NCI-H748 treated with DMSO at 0.1 percent for 48 hours (cell line): ENCODE data around the gene CKM.
"Not testable (repeated sequence)": the region's sequence is repeated elsewhere in the genome, so short reads cannot be mapped to it uniquely, and the experiment has no call there.

ENCODE experiments used
- DNase-seq: peaks from one replicate; lab custom pipeline; 2025; lab: John Stamatoyannopoulos, UW

CKM gene

DNA sequence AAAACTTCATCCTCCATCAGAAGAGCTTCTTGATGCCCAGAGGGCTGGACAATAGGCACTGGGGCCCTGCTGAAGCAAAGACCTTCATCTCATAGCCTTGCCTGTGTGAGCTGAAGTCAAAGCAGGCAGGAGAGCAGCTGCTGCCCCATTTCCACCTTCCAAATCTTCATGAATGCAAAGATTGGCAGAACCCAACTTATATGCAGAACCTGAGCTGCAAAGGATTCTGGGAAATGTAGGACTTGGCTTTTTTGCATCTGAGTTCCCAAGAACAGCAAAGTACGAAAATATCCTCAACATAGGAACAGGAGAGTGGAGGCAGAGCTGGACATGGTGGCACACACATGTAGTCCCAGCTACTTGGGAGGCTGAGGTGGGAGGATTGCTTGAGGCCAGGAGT is 30.8 kb downstream of the CKM start:
- no peak for DNase-seq

DNA sequence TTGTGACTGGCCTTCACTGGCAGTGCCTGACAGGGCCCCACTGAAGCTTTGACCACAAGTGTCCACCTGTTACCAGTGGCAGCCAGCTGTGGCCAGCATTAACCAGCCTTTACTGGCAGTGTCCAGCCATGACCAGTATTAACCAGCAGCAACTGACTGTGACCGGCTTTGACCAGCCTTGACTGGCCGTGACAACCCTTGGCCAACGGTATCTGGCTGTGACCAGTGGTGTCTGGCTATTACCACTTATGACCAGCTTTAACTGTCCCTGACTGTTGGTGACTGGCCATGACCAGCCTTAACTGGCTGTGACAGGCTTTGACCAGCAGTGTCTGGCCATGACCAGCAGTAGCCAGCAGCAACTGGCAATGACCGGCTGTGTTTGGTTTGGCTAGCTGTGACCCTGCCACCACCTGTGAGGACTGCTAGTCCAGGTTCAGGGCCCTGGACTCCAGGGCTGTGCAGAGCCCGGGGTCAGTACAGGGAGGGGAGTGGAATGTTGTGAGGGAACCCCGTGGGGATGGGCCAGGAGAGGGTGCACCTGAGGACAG is 32.2 kb downstream of the CKM start:
- no peak for DNase-seq

DNA sequence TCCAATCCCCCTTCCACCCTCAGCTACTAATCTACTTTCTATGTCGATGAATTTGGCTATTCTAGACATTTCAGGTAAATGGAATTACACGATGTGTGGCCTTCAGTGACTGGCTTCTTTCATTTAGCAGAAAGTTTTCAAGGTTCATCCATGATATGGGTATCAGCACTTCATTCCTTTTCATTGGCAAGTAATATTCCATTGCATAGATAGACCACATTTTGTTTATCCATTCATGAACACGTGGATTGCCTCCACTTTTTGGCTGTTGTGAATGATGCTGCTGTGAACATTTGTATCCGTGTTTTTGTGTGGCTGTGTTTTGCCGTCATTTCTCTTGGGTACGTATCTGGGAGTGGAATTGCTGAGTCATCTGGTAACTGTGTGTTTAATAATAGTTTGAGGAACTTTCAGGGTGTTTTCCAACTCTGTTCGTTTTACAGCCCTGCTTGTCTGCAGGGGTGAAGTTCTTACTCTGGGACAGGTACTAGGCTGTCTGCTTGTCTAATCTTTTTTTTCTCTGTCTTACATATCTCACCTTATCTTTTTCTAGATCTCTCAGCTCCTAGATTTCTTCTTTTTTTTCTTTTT is 39.1 kb downstream of the CKM start:
- DNase-seq, result no peak

DNA sequence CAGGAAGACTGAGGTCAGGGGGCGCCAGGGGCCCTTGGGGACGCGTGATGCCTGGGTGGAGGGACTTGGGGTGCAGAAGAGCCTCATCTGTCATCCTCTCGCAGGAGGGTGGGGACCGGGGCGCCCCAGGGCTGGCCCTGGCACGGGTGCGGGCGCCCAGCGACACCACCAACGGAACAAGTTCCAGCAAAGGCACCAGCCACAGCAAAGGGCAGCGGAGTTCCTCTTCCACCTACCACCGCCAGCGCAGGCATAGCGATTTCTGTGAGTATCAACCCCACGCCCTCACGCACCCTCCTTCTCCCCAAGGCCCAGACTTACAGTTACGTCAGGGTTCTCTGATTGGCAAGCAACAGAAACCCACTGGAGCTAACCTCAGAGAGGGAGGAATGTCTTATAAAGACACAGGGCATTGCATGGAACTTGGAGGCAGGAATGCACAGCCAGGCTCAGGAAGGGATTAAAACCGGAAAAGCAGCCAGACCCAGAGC is 42.2 kb downstream of the CKM start:
- no peak for DNase-seq

DNA sequence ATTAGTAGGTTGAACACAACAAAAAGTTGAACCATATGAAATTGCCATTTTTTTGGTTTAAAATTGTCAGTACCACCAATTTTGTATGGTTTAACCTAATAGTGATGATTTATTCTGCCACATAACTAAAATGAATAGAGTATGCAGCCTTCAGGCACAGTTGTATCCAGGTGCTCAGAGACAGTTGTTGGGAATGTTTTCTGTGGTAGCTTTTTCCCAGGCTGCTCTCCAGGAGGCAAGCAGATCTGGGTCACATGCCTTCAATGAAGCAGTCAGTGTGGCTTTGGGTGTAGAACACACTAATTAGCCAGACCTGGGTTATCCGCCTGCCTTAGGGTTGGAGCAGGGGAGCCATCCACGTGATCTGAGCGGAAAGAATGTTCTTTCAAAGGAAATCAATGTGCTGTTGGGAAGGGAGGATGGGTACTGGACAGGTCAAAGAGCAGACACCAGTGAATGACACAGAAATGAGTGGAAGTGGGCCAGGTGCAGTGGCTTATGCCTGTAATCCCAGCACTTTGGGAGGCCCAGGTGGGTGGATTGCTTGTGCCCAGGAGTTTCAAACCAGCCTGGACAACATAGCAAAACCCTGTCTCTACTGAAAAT is 43.0 kb downstream of the CKM start:
- no peak for DNase-seq

DNA sequence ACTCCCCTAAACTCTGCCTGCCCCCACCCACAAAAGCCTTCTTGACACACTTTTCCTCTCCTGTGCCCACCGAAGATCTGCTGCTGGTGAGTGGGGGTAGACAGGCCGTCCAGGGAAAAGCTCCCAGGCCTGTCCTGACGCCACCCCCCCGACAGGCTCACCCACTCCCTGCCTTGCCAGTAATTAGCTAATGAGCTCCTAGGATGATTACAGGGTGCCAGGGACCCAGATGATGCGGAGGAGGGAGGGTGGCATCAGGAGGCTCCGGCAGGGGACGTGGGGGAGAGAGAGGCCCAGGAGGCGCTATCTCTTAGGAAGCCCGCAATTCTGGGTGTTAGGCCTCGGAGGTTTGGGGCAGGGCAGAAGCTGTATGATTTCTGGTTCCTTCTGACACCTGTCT is 44.6 kb downstream of the CKM start:
- DNase-seq, result no peak

DNA sequence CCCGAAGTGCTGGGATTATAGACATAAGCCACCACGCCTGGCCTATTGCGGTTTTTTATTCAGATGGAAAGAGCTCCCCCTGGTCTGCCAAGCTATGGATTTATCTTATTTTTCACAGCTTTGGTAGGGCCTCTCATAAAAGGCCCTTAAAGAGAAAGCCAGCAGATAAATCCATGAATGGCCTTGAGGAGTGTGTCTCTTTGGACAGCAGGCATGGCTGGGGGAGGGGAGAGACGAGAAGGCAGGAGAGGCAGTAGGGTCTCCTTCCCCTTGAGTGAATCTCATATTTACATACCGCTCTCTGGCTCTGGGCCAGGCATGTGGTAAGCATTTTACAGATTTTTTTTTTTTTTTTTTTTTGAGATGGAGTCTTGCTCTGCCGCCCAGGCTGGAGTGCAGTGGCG is 46.4 kb downstream of the CKM start:
- no peak for DNase-seq

DNA sequence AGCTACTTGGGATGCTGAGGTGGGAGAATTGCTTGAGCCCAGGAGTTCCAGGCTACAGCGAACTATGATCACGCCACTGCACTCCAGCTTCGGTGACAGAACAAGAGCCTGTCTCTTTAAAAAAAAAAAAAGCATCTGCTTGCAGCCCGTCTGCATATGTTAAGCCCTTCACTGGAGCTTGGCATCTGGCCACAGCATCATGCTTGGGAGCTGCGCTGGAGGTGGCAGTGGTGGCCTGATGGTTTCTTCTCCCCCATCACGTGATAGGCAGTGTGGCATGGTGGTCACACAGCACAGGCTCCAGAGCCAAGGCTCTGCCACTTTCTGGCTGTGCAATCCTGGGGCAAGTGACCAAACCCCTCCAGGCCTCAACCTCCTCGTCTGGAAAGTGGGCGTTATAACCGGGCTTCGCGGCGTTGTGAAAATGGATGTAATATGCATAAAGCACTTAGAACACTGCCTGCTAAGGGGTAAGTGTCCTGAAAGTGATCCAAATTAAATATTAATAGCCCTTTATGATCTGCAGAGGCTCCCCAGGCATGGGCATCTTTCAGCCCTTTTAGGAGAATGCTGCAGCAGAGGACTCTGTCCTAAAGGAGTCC is 47.2 kb downstream of the CKM start:
- DNase-seq, result no peak

DNA sequence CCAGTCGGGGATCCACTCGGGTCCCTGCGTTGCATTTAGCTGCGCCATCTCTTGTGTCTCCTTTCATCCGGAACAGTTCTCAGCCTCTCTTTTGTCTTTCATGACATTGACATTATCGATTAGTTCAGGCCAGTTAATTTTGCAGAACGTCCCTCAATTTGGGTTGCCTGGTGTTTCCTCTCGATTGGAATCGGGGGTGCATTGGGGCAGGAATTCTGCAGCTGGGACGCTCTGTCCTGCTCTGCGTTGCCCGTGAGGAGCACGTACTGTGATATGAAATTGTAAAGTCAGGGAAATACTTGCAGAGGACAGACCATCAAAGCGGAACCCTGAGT is 49.2 kb downstream of the CKM start:
- DNase-seq, result no peak

DNA sequence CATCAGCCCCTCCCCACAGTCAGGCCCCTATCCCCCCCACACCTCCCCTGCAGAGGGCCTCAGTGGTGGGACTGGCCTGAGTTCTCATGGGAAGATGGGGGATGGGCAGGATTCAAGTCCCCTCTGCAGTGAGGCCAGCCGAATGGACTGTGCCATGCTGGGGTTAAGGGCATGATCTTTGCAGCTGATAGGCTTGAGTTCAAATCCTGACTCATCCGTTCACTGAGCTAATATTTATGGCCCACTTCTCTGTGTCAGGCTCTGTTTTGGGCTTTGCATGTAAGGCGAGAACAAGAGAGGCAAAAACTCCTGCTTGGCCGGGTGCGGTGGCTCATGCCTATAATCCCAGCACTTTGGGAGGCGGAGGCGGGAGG is 51.0 kb downstream of the CKM start:
- no peak for DNase-seq

DNA sequence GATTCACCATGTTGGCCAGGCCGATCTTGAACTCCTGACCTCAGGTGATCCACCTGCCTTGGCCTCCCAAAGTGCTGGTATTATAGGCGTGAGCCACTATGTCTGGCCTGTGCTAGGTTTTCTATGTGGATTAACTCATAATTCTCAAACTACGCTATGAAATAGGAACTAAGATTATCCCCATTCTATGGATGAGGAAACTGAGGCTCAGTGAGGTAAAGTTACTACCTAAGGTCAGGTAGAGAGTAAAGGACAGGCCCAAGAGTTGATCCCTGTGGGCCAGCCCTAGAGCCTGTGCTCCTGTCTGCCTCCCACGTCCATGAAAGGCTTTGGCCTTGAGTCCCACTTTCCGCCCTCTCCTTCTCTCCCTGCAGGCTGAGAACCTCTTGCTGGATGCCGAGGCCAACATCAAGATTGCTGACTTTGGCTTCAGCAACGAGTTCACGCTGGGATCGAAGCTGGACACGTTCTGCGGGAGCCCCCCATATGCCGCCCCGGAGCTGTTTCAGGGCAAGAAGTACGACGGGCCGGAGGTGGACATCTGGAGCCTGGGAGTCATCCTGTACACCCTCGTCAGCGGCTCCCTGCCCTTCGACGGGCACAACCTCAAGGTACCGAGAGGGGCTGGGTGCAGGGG is 51.5 kb downstream of the CKM start:
- no peak for DNase-seq

DNA sequence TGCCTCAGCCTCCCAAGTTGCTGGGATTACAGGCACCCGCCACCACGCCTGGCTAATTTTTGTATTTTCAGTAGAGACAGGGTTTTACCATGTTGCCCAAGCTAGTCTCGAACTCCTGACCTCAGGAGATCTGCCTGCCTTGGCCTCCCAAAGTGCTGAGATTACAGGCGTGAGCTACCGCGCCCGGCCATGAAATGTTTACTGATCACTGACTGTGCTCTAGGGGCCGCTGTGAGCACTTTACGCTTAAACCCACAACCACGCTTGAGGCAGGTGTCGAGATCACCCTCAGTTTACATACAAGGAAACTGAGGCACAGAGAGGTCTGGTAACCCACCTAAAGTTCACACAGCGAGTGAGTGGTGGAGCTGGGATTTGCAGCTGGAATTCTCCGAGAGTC is 52.7 kb downstream of the CKM start:
- DNase-seq, result not testable (repeated sequence)

DNA sequence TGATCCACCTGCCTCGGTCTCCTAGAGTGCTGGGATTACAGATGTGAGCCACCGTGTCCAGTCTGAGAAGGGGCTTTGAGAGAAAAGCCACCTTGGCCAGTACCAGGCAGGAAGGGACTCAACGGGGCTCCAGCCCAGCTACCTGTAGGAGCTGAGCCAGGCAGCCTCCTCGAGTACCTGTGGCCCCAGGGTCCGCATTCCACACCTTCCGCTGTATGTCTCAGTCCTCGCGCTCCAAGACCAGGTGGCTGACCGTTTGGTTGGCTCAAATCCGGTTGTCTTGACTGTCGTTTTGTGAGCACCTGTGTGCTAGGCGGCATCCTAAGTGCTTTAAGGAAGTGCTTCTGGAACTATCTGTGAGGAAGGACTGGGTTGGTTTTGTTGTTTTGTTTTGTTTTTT is 55.4 kb downstream of the CKM start:
- no peak for DNase-seq

DNA sequence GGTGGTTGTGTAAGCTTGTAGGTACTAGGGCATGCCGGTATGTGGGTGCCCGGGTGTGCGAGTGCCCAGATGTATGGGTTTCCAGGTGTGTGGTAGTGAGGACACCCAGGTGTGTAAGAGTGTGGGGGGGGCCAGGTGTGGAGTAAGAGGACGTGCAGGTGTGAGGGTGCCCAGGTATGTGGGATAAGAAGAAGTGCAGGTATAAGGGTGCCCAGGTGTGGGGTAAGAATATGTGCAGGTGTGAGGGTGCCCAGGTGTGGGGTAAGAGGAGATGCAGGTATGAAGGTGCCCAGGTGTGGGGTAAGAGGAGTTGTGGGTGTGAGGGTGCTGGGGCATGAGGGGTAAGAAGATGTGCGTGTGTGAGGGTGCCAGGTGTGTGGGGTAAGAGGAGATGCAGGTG is 57.3 kb downstream of the CKM start:
- DNase-seq, result no peak

DNA sequence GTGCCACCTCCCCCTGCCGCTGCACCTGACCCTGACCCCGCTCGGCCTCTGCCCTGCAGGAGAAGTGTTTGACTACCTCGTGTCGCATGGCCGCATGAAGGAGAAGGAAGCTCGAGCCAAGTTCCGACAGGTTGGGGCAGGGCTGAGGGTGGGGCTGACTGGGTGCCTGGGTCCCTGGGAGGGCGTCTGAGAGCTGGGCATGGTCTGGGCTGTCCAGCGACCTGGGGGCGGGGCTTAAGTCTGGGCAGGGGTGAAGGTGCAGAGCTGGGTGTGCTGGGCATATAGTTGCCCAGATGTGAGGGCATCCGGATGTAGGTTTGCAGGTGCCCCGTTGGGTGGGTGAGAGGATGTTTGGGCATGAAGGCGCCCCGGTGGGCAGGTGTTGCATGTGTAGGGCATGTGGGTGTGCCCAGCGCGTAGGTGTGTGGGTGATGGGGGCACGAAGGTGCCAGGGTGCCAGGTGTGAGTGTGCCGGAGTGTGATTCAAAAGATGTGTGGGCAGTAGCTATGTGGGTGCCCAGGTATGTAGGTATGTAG is 57.8 kb downstream of the CKM start:
- no peak for DNase-seq

DNA sequence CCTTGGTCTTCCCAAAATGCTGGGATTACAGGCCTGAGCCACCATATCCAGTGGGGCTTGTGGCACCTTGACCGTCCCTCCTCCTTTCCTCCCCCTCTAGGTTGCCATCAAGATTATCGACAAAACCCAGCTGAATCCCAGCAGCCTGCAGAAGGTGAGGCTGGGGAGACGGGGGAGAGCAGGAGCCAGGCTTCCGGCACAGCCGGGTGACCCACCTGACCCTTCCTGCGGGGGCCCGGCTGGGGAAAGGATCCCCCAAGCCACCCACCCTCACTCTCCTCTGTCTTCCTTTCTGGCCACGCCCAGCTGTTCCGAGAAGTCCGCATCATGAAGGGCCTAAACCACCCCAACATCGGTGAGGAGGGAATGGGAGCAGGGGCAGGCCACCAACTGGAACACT is 59.7 kb downstream of the CKM start:
- no peak for DNase-seq

DNA sequence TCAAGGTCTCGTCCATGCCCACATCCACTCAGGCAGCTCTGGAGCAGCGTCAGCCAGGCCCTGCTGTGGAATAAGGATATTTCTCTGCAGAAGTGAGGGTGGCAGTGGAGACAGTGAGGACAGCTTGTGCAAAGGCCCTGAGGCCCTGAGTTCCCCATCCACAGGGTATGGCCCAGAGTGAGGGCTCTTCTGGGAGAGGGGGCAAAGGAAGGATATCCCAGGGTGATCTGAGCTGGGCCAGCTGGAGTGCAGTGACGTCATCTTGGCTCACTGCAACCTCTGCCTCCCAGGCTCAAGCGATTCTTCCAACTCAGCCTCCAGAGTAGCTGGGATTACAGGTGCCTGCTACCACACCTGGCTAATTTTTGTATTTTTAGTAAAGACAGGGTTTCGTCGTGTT is 60.1 kb downstream of the CKM start:
- DNase-seq, result no peak

DNA sequence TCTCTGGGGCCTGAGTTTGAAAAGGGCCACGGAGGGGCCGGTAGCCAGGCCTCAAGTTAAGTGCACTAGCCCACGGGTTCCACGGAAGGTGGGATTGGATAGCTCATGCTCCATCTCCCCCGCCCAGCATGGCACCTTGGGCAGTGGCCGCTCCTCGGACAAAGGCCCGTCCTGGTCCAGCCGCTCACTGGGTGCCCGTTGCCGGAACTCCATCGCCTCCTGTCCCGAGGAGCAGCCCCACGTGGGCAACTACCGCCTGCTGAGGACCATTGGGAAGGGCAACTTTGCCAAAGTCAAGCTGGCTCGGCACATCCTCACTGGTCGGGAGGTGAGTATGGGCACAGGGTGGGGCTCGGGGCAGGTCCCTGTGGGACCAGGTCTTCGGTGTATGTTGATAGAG is 63.8 kb downstream of the CKM start:
- no peak for DNase-seq

DNA sequence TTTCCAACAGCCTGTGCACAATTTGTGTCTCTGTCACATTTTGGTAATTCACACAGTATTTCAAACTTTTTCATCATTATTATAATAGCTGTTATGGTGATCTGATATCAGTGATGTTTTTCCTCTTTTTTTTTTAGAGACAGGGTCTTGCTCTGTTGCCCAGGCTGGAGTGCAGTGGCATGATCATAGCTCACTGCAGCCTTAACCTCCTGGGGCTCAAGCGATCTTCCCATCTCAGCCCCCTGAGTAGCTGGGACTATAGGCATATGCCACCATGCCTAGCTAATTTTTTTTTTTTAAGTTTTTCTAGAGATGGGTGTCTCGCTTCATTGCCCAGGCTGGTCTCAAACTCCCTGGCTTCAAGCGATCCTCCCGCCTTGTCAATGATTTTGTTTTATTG is 65.8 kb downstream of the CKM start:
- no peak for DNase-seq
